Ammon's horn (tissue), 1 donor: ENCODE data around the gene GAREM1.
"Not testable (repeated sequence)": the region's sequence is repeated elsewhere in the genome, so short reads cannot be mapped to it uniquely, and the experiment has no call there.

Experiments used
- DNase-seq: peaks from one replicate; pipeline ENCODE4 v3.0.0-alpha.2; 2016; ENCODE audit warnings: low spot score

The GAREM1 gene

GRCh38 chr18:32470714-32471633 lies at the start of gene GAREM1:
TSS of gene GAREM1 (minus strand) at chr18:32470882. CDS start at chr18:32470428, 454 bp downstream.
- DNase-seq, result peak; percentile 98

GRCh38 chr18:32511147-32511546 lies 40.5 kb upstream of the GAREM1 start:
- no peak for DNase-seq

- DNase-seq, result no peak
Observed at GRCh38 chr18:32509111-32509510, 38.4 kb upstream of the GAREM1 start.

GRCh38 chr18:32507093-32507492 lies 36.4 kb upstream of the GAREM1 start:
- DNase-seq, result no peak

- no peak for DNase-seq
Observed at GRCh38 chr18:32502014-32502413, 31.3 kb upstream of the GAREM1 start.

- DNase-seq, result not testable (repeated sequence)
Observed at GRCh38 chr18:32501242-32501641, 30.6 kb upstream of the GAREM1 start.

- no peak for DNase-seq
Observed at GRCh38 chr18:32483002-32483401, 12.3 kb upstream of the GAREM1 start.

GRCh38 chr18:32482117-32482516 lies 11.4 kb upstream of the GAREM1 start:
- no peak for DNase-seq

- DNase-seq, result no peak
Observed at GRCh38 chr18:32480581-32480980, 9.9 kb upstream of the GAREM1 start.

- DNase-seq, result no peak
Observed at GRCh38 chr18:32478807-32479206, 8.1 kb upstream of the GAREM1 start.

- no peak for DNase-seq
Observed at GRCh38 chr18:32478317-32478716, 7.6 kb upstream of the GAREM1 start.

- DNase-seq, result no peak
Observed at GRCh38 chr18:32476106-32476505, 5.4 kb upstream of the GAREM1 start.

GRCh38 chr18:32475069-32475468 lies 4.4 kb upstream of the GAREM1 start:
- not testable (repeated sequence) for DNase-seq

- no peak for DNase-seq
Observed at GRCh38 chr18:32473325-32473724, 2.6 kb upstream of the GAREM1 start.

GRCh38 chr18:32472841-32473240 lies 2.2 kb upstream of the GAREM1 start:
- no peak for DNase-seq

- no peak for DNase-seq
Observed at GRCh38 chr18:32470460-32470713, 295 bp downstream of the GAREM1 start.

GRCh38 chr18:32469691-32470459 lies 807 bp downstream of the GAREM1 start:
- DNase-seq, result peak; percentile 50

GRCh38 chr18:32469190-32469651 lies 1.5 kb downstream of the GAREM1 start:
- DNase-seq, result peak; percentile 81

- DNase-seq, result peak; percentile 48
Observed at GRCh38 chr18:32468147-32468845, 2.4 kb downstream of the GAREM1 start.

GRCh38 chr18:32461709-32462272 lies 8.9 kb downstream of the GAREM1 start:
- no peak for DNase-seq

- DNase-seq, result peak; percentile 35
Observed at GRCh38 chr18:32460171-32460731, 10.4 kb downstream of the GAREM1 start.
